OCI-LY3 (cell line): ENCODE data around the gene PIGW.

ENCODE experiments used
- H2AFZ ChIP-seq: fragments of 200-600, 300-600 bp; shearing (Covaris generic); 2 replicates; pipeline ENCODE4 v1.6.0; 2014; ENCODE audit warnings: antibody characterized with exemption, low read depth, low read length
- H3K27ac ChIP-seq: fragments of 200-600, 300-600 bp; sonication (generic); 2 replicates; pipeline ENCODE4 v1.5.1; 2014; ENCODE audit warnings: mild to moderate bottlenecking, low read length, moderate library complexity, mixed read lengths
- H3K27me3 ChIP-seq: fragments of 200-600, 300-600 bp; sonication (generic); 2 replicates; pipeline ENCODE4 v1.6.1; 2014; ENCODE audit warnings: low read depth, low read length, mixed read lengths
- H3K36me3 ChIP-seq: fragments of 200-600, 300-600 bp; sonication (generic); replicated peaks from 2 replicates; pipeline ENCODE3; 2014; ENCODE audit warnings: low read depth, low read length, mixed read lengths
- H3K4me1 ChIP-seq: fragments of 300-600, 200-600 bp; sonication (generic); 2 replicates; pipeline ENCODE4 v1.6.1; 2014; ENCODE audit warnings: low read length, mixed read lengths
- H3K4me2 ChIP-seq: fragments of 200-600, 300-600 bp; sonication (generic); 2 replicates; pipeline ENCODE4 v1.6.1; 2014; ENCODE audit warnings: low read length, mixed read lengths
- H3K4me3 ChIP-seq: fragments of 300-600, 200-600 bp; sonication (generic); 2 replicates; pipeline ENCODE4 v1.5.1; 2014; ENCODE audit warnings: antibody characterized with exemption, mild to moderate bottlenecking, low read length, moderate library complexity
- H3K79me2 ChIP-seq: fragments of 300-600, 200-600 bp; shearing (Covaris generic); 2 replicates; pipeline ENCODE4 v1.6.1; 2014; ENCODE audit warnings: mild to moderate bottlenecking, low read length, mixed read lengths
- H3K9ac ChIP-seq: fragments of 300-600, 200-600 bp; shearing (Covaris generic); 2 replicates; pipeline ENCODE4 v1.6.0; 2014; ENCODE audit warnings: mild to moderate bottlenecking, low read length, moderate library complexity
- H3K9me3 ChIP-seq: fragments of 200-600, 300-600 bp; shearing (Covaris generic); 2 replicates; pipeline ENCODE4 v1.6.1; 2014; ENCODE audit warnings: low read length, mixed read lengths; ENCODE audit not compliant: insufficient read depth
- H4K20me1 ChIP-seq: fragments of 200-600, 300-600 bp; sonication (generic); 2 replicates; pipeline ENCODE4 v1.6.1; 2016; ENCODE audit warnings: low read length, mixed read lengths; ENCODE audit not compliant: insufficient read depth
- CTCF ChIP-seq: fragments of 200-600, 300-600 bp; sonication (generic); IDR thresholded peaks from 2 replicates; pipeline ENCODE4 v1.5.1; 2014; ENCODE audit warnings: antibody characterized with exemption, low read length, low read depth
- EZH2phosphoT487 ChIP-seq: fragments of 200-600 bp; shearing (Covaris generic); IDR thresholded peaks from 2 replicates; pipeline ENCODE4 v1.6.1; 2018; ENCODE audit warnings: antibody characterized with exemption, mixed run types, low read depth

PIGW gene

GRCh38 chr17:36501351-36501750, 33.4 kb upstream of the PIGW start:
- no peak overlapping the region for H3K27ac ChIP-seq
- H3K4me1 ChIP-seq: no peaks in the 10 kb centered on the region
- H3K27me3 ChIP-seq: no peaks in the 10 kb centered on the region
- no peak overlapping the region for H3K4me3 ChIP-seq
- no peak overlapping the region for H3K4me2 ChIP-seq
- no peak overlapping the region for H3K9ac ChIP-seq
- no peaks in the 10 kb centered on the region for H3K79me2 ChIP-seq
- no peaks in the 10 kb centered on the region for H3K9me3 ChIP-seq
- no peak overlapping the region for H2AFZ ChIP-seq
- H4K20me1 ChIP-seq: no peaks in the 10 kb centered on the region
- peaks cover 26% of the 10 kb centered on the region for H3K36me3 ChIP-seq
- TF ChIP-seq EZH2phosphoT487 (no peak), CTCF (no peak)

- Histone ChIP-seq H3K4me1 (no peaks in the 10 kb centered on the region), H3K27me3 (no peaks in the 10 kb centered on the region), H3K27ac (no peak overlapping the region), H3K9ac (no peak overlapping the region), H3K9me3 (no peaks in the 10 kb centered on the region), H3K4me3 (no peak overlapping the region), H3K4me2 (no peak overlapping the region), H3K36me3 (peaks cover 22% of the 10 kb centered on the region), H4K20me1 (no peaks in the 10 kb centered on the region), H2AFZ (no peak overlapping the region), H3K79me2 (no peaks in the 10 kb centered on the region)
- no peak for TF ChIP-seq CTCF
Observed at GRCh38 chr17:36501963-36502362, 32.8 kb upstream of the PIGW start.

DNA sequence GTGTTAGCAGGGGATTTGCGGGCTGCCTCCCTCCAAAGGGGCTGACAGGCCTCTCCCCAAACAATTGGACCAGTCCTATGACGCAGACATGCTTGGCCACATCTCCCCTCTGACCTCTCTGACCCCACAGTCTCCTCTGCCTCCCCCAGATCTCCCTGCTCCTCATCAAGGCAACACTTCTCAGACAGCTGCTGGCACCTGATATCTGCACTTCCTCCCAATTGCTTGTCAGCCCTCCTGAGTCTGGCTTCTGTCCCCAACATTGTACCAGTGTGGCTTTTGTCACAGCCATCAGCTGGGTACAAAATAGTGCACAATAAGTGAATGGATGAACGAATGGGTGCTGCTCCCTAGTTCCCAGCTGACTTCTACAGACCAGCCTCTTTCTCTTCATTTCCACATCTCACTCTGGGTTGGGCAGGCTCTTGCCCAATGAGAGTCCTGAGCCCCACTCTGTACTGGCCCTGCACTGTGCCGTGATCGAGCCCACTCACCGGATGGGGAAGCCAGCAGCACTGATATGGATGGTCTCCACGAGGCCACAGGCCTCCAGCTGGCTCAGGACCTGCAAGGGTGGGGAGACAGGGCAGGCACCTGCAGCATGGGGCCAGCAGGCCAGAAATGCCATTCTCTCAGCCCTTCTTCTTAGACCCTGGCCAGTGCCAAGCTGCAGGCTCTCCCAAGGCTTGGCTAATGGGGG, 31.2 kb upstream of the PIGW start:
- H3K4me2 ChIP-seq: no peak overlapping the region
- H3K9me3 ChIP-seq: no peaks in the 10 kb centered on the region
- no peaks in the 10 kb centered on the region for H3K79me2 ChIP-seq
- no peak overlapping the region for H2AFZ ChIP-seq
- H4K20me1 ChIP-seq: no peaks in the 10 kb centered on the region
- no peaks in the 10 kb centered on the region for H3K27me3 ChIP-seq
- TF ChIP-seq CTCF: no peak
- TF ChIP-seq EZH2phosphoT487: no peak
- H3K27ac ChIP-seq: no peak overlapping the region
- no peak overlapping the region for H3K4me3 ChIP-seq
- peaks cover 12% of the 10 kb centered on the region for H3K36me3 ChIP-seq
- no peaks in the 10 kb centered on the region for H3K4me1 ChIP-seq
- no peak overlapping the region for H3K9ac ChIP-seq

- no peaks in the 10 kb centered on the region for H3K9me3 ChIP-seq
- H3K79me2 ChIP-seq: no peaks in the 10 kb centered on the region
- H3K4me1 ChIP-seq: no peaks in the 10 kb centered on the region
- H3K9ac ChIP-seq: no peak overlapping the region
- H3K36me3 ChIP-seq: peaks cover 10% of the 10 kb centered on the region
- H2AFZ ChIP-seq: no peak overlapping the region
- no peaks in the 10 kb centered on the region for H3K27me3 ChIP-seq
- no peak overlapping the region for H3K27ac ChIP-seq
- H3K4me3 ChIP-seq: no peak overlapping the region
- TF ChIP-seq EZH2phosphoT487 (no peak), CTCF (no peak)
- H3K4me2 ChIP-seq: no peak overlapping the region
- no peaks in the 10 kb centered on the region for H4K20me1 ChIP-seq
Observed at GRCh38 chr17:36504156-36504545, 30.6 kb upstream of the PIGW start.
